K562 (cell line): ENCODE results near the gene PTPN12. TPM values are rescaled to one million over a fixed set of nuclear protein-coding genes. Genes with fewer than 3 reads are reported as not detected.

ENCODE experiments used
- ATF2 ChIP-seq: sonication (generic); formaldehyde crosslinking; IDR thresholded peaks from 2 replicates; pipeline ENCODE4 v1.8.1; 2022; ENCODE audit warnings: missing genetic modification reagents
- BDP1 ChIP-seq: IDR thresholded peaks from 3 replicates; pipeline ENCODE4 v1.6.1; 2011; ENCODE audit not compliant: insufficient read length, insufficient read depth
- CBX2 ChIP-seq: fragments of 200-600 bp; sonication (generic); IDR thresholded peaks from one replicate; pipeline ENCODE4 v1.6.1; 2012; ENCODE audit warnings: mild to moderate bottlenecking, low read length, inconsistent platforms; ENCODE audit not compliant: insufficient read depth, poor library complexity, severe bottlenecking
- E2F8 ChIP-seq: fragments of 450-650 bp; IDR thresholded peaks from 2 replicates; pipeline ENCODE4 v1.7.1; 2018; ENCODE audit warnings: mild to moderate bottlenecking, low read depth; ENCODE audit not compliant: partially characterized antibody
- HBP1 ChIP-seq: fragments of 450-650 bp; formaldehyde crosslinking; IDR thresholded peaks from 2 replicates; pipeline ENCODE4 v1.4.0; 2022; ENCODE audit warnings: missing genetic modification characterization
- HCFC1 ChIP-seq: IDR thresholded peaks from 2 replicates; pipeline ENCODE4 v1.6.1; 2012; ENCODE audit warnings: low read depth, low read length, improper control_type of control experiment
- MAX ChIP-seq: sonication (generic); formaldehyde crosslinking; IDR thresholded peaks from 2 replicates; pipeline ENCODE4 v1.9.0; 2022; ENCODE audit warnings: mild to moderate bottlenecking, missing genetic modification reagents
- NR0B1 ChIP-seq: fragments of 450-650 bp; IDR thresholded peaks from one replicate; pipeline ENCODE4 v1.6.1; 2018; ENCODE audit warnings: mild to moderate bottlenecking, moderate library complexity; ENCODE audit not compliant: partially characterized antibody
- PKNOX1 ChIP-seq: fragments of 450-650 bp; IDR thresholded peaks from 2 replicates; pipeline ENCODE4 v1.6.1; 2016
- POLR2H ChIP-seq: IDR thresholded peaks from 2 replicates; pipeline ENCODE4 v1.6.1; 2016; ENCODE audit warnings: missing genetic modification characterization, low read depth, mild to moderate bottlenecking, control low read depth, missing compliant biosample characterization, moderate library complexity
- RCOR1 ChIP-seq, 2 experiments: IDR thresholded peaks; 2 replicates each; pipeline ENCODE4 v1.6.1; 2012; ENCODE audit warnings: low read depth in 2 of 2, low read length in 2 of 2, borderline replicate concordance in 1 of 2, improper control_type of control experiment in 1 of 2
- RUNX1 ChIP-seq: sonication (generic); IDR thresholded peaks from 2 replicates; pipeline ENCODE4 v1.6.1; 2016; ENCODE audit warnings: antibody characterized with exemption, low read depth
- TRIM28 ChIP-seq: fragments of 450-650 bp; IDR thresholded peaks from 2 replicates; pipeline ENCODE4 v1.6.1; 2017
- ZBTB2 ChIP-seq: fragments of 450-650 bp; IDR thresholded peaks from 2 replicates; pipeline ENCODE4 v1.6.1; 2016; ENCODE audit warnings: antibody characterized with exemption
- polyA plus RNA-seq, 8 experiments: library from polyadenylated mRNA; depleted of rRNA in 4 of 8; stranded (reverse) in 5 of 8; unstranded in 3 of 8; fragments of >200 nt; fragmentation: Nextera tagmentation in 2 of 8; fragmentation: Illumina TruSeq in 1 of 8; extraction: Ambion mirVana in 2 of 8; extraction: Trizol in 1 of 8; gene quantifications; 2 replicates each; pipeline versions ENCODE4 v1.2.1 to v1.2.3, GENCODE V29; 2011 to 2014; ENCODE audit warnings: inconsistent platforms in 1 of 8, missing spikeins in 1 of 8
- total RNA-seq, 7 experiments: library from RNA; depleted of rRNA in 6 of 7; stranded (reverse); fragments of >200 nt in 6 of 7; fragmentation: Illumina TruSeq in 2 of 7; extraction: Trizol in 2 of 7; gene quantifications; 2 replicates each; pipeline versions ENCODE4 v1.2.1 to v1.2.3, GENCODE V29; 2011 to 2021; ENCODE audit warnings: low replicate concordance in 1 of 7

Gene PTPN12
- total and polyA plus RNA-seq, 9 of the 15 experiments (the other 6 are each of a cell fraction or from before 2014, with no cell fraction given), result 15.3 to 79.8 (median 26.6) TPM

GRCh38 chr7:77536413-77537135 lies 521 bp upstream of the PTPN12 start (continued):
- TF ChIP-seq ATF2 (no peak), TRIM28 (0 out of 2 replicates have a peak, but pooled peaks have one; percentile 53), E2F8 (peak; percentile 28), MAX (CRISPR knock-in tag) (peak; percentile 37; the same call in 1 of the 2 replicates), HBP1 (peak; percentile 45; the same call in 1 of the 2 replicates), NR0B1 (no peak), CBX2 (no peak), HCFC1 (peak; percentile 6; the same call in 1 of the 2 replicates), RCOR1 (IDR thresholded peaks at IDR 0.05; ENCODE audit: borderline replicate concordance in 1 of 2, low read depth in 2 of 2, low read length in 2 of 2) (peak in 1 of 2 experiments; percentile 1; a peak in 1 of 4 replicates), BDP1 (no peak), POLR2H (tag) (peak; percentile 89), ZBTB2 (peak; percentile 59; the same call in 1 of the 2 replicates), PKNOX1 (peak; percentile 69), RUNX1 (no peak)
